Esophagus muscularis mucosa (tissue), 4 donors: Measurements from ENCODE around the gene GPRC6A.

ENCODE experiments used
- EP300 ChIP-seq: sonication (generic); formaldehyde crosslinking; IDR thresholded peaks from one replicate; pipeline ENCODE4 v1.6.1; 2017; ENCODE audit warnings: antibody characterized with exemption
- POLR2A ChIP-seq: fragments of 450-650 bp; IDR thresholded peaks from one replicate; pipeline ENCODE4 v1.6.1; 2017; ENCODE audit warnings: antibody characterized with exemption, moderate library complexity, mild to moderate bottlenecking, low read depth
- POLR2AphosphoS5 ChIP-seq, 2 donors: sonication (generic); formaldehyde crosslinking; IDR thresholded peaks; one replicate each; pipeline ENCODE4 v1.6.1; 2017; ENCODE audit warnings: antibody characterized with exemption in 2 of 2
- TF ChIP-seq, protein P1 (sequence below), 3 experiments: fragments of 200-600 bp in 2 of 3; fragments of 450-650 bp in 1 of 3; sonication (generic) in 2 of 3; IDR thresholded peaks; one replicate each; pipeline ENCODE4 v1.5.1; 2017 to 2019; ENCODE audit warnings: antibody characterized with exemption in 3 of 3, mild to moderate bottlenecking in 2 of 3, moderate library complexity in 1 of 3

DNA sequence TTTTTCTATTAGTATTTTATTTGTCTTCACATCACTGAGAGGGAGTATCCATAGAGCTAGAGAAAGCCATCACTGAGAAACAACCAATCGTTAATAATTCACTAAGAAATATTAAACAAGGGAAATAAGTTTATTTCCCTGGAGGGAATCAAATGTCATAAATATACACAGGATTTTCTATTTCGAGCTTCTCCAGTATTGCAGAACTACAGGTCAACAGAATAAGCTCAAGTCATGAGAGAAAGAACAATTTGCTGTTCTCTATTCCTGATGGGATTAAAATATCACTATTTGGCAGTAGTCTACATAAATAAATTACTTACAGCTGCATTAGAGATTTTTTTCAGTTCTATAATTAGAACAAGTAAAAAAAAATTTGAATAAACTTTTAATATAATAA is 61.2 kb downstream of the GPRC6A start:
- TF ChIP-seq, protein P1, sequence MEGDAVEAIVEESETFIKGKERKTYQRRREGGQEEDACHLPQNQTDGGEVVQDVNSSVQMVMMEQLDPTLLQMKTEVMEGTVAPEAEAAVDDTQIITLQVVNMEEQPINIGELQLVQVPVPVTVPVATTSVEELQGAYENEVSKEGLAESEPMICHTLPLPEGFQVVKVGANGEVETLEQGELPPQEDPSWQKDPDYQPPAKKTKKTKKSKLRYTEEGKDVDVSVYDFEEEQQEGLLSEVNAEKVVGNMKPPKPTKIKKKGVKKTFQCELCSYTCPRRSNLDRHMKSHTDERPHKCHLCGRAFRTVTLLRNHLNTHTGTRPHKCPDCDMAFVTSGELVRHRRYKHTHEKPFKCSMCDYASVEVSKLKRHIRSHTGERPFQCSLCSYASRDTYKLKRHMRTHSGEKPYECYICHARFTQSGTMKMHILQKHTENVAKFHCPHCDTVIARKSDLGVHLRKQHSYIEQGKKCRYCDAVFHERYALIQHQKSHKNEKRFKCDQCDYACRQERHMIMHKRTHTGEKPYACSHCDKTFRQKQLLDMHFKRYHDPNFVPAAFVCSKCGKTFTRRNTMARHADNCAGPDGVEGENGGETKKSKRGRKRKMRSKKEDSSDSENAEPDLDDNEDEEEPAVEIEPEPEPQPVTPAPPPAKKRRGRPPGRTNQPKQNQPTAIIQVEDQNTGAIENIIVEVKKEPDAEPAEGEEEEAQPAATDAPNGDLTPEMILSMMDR (IDR thresholded peaks at IDR 0.05): no peak
- TF ChIP-seq POLR2AphosphoS5 (IDR thresholded peaks at IDR 0.05): no peak
- no peak for TF ChIP-seq POLR2A
- TF ChIP-seq EP300: no peak
